Right kidney (tissue), 1 donor: ENCODE data around the gene PRDM2.

Source experiments
- DNase-seq: peaks from one replicate; pipeline ENCODE4 v3.0.0-alpha.2; 2016

Gene PRDM2

GRCh38 chr1:13838236-13838635 is 138.2 kb downstream of the PRDM2 start:
- no peak for DNase-seq

- no peak for DNase-seq
Observed at GRCh38 chr1:13842497-13842896, 142.5 kb downstream of the PRDM2 start.

DNA sequence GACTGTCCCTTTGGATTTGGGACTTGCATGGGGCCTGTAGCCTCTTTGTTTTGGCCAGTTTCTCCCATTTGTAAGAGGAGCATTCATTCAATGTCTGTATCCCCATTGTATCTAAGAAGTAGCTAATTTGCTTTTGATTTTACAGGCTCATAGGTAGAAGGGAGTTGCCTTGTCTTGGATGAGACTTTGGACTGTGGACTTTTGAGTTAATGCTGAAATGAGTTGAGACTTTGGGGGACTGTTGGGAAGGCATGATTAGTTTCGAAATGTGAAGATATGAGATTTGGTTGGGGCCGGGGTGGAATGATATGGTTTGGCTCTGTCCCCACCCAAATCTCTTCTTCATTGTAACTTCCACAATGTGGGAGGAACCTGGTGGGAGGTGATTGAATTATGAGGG is 151.7 kb downstream of the PRDM2 start:
- no peak for DNase-seq

GRCh38 chr1:13855554-13855953 is 155.6 kb downstream of the PRDM2 start:
- DNase-seq, result no peak

- no peak for DNase-seq
Observed at GRCh38 chr1:13860031-13860430, 160.0 kb downstream of the PRDM2 start.

GRCh38 chr1:13864760-13865159 is 164.8 kb downstream of the PRDM2 start:
- DNase-seq, result no peak

DNA sequence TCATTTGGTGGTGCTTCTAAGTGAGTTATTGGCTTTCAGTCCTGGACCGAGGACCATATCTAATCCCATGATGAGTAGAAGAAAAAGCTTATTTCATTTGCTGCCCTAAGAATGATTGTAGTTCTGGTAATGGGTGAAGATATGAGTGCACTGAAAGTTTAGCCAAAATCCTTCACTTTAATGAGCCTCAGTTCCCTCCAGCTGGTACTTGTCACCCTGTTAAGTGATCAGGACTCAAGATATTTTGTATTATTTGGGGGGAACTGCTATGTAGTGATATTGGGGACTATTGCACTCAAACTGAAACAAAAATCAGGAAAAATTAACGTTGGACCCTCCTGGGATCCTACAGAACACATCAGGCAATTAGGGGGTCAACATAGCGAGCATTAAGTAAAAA is 165.9 kb downstream of the PRDM2 start:
- DNase-seq, result no peak

GRCh38 chr1:13867603-13868002 is 167.6 kb downstream of the PRDM2 start:
- DNase-seq, result no peak

DNA sequence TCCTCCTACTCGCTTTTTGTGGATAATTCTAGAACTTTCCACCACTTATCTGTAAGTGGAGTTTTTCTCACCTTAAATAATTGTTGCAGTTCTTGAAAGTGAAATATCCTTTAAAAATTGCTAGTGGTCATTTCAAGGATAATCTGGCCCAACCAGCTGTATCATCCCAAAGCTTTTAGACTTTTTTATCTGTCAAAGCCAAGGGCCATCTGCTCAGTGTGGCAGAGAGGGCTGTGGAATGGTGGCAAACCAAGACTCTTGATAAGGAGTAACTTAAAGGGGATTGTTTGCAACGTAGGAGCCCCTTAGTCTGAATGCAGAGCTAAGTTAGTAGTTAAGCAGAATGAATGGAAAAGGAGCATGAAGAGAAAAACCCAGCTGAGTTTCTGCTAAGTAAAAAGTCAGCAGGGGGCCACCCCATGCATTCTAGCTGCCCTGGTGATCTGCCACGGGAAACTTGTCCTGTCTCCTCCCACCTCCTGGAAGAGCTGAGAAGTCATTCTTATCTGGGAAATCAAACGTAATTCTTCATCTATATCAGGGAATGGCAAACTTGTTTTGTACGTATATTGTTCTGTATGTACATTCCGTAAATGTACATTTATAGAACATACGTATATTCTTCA is 169.3 kb downstream of the PRDM2 start:
- DNase-seq, result no peak

- DNase-seq, result no peak
Observed at GRCh38 chr1:13871413-13871812, 171.4 kb downstream of the PRDM2 start.

DNA sequence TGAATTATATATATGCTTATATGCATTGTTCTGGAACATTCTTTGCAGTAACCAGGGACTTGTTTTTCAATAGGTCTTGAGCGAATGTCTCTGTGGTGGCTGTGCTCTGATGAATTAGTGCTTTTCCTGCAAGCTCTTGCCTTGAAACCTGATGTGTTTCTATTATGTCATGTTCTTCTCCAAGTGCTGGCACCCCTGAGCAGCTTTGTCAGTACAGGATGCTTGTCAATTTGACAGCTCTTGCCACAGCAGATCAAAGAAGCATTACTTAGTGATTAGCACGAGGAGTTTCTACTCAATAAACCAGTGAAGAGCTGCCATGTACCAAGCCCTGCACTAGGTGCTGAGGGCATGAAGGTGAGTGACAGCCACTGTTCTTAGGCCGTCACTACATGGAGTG is 171.9 kb downstream of the PRDM2 start:
- DNase-seq, result no peak

DNA sequence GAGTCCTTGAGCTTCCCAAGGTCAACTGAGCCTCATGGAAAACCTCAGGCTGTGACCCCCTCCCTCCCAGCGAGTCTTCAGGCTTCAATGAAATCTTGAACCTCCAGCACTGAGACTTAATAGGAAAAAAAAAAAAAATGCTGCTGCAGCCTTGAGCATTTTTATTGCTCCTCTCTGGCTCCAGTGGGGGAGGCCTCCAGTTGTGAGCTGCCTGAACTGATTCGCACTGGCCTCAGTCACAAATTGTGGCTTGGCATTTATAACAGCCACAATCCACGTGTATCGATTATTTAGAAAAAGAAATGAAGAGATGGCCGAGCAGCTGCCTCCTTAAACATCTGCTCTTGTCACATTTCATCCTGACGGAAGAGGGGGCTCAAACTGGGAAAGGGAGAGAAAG is 173.0 kb downstream of the PRDM2 start:
- DNase-seq, result no peak
